Iris pigment epithelial cell (primary cell): ENCODE data around the gene HP.

ENCODE experiments used
- DNase-seq: peaks from one replicate; pipeline ENCODE4 v3.0.0-alpha.2; 2011; ENCODE audit warnings: low read depth

Gene HP

DNA sequence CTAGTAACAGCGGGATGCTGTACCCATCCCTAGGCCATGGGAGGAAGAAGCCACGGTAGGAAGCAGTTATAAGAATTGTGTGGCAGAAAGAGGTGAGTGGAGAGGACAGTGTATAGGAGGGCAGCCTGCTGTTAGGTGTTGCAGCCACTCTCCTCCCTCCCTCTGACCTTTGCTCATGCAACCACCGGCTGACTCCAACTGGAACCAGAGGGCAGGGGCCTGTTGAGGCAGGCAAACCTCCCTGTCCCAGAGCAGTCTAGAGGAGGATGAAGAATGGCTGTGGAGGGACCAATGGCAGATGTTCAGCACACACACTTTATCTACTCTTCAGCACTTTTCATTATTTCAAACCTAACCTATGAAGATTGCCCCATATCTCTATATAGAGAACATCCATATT is 36.9 kb downstream of the HP start:
- no peak for DNase-seq

DNA sequence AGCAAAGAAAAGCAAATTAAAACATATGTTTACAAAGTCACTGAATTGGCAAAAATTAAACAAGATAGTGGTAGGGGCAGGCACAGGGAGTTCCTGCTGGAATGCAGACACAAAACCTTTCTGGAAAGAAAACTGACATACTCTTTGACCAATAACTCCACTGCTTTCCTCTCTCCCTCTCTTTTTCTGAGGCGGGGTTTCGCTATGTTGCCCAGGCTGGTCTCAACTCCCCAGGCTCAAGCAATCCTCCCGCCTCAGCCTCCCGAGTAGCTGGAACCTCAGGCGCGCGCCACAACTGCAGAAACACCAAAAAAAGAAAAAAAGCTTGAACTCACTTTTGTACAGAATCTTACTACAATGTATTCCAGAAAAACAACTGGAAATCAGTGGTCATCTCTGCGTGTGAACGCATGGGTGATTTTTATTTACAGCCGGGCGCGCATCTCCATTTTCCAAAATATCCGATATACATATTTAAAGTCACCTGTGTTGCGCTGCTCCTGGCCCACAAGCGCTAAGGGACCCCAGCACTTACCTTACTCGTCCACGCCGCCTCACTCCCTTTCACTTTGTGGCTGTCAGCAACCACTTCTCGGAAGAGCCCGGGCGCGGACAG is 38.6 kb downstream of the HP start:
- DNase-seq, result peak; percentile 79

DNA sequence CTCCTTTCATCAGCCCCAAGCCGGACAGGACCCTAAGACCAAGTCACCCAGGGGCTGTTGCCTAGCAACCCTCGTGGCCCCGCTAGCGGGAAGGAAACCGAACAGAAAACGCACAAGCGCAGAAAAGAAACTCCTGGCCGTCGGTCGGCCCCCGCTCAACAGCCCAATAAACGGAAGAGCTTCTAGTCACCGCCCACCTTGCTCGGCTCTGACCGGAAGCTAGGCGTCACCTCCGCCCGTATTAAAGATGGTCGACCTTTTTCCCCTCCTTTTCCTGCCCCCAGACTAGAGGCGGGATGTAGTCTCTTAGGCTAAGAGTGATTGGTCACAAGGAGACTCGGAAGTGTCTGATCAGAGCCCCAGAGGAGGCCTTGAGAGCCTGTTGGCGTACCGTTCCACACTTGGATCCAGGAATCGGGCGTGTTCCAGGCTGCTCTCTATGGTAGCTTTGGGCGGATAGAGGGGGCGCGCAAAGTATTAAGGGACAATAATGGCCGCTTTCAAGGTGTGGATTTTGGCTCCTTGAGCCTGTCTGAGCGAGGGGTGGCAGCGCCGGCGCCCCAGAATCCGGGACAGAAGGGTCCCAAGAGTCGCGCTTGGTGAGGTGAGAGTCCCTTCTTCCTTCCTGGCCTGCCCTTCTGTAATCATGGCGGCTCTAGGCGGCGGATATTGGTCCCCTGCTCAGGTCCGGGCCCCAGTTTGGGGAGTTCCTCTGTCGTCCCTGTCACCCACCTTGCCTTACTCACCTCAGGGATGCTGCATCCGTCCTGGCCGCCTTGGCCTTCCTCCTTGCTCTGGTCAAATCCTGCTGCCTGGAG is 39.4 kb downstream of the HP start, which contains the start of the genes DHX38 and TXNL4B:
Gene DHX38 (plus strand): TSS at position 400 of the 818 bp plus-strand sequence. CDS start 2,311 bp downstream, outside the sequence.
Gene TXNL4B (minus strand): TSS at position 173 of the 818 bp plus-strand sequence. CDS start 2,871 bp downstream, outside the sequence.
- DNase-seq, result peak; percentile 100

DNA sequence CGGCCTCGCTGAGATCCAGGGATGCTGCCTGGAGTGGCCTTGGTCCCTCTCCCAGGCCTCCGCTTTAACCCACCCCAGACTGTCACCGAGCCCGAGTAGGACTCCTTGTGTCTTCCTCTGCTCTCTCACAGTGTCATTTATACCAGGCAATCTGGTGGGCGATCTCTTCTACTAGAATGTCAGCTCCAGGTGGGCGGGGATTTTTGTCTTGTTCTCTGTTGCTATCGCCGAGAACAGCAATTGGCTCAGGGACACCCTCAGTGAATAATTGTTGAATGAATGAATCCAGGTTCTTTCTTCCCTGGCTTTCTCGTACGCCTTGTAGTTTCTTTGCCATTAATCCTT is 39.9 kb downstream of the HP start:
- DNase-seq, result peak; percentile 12

DNA sequence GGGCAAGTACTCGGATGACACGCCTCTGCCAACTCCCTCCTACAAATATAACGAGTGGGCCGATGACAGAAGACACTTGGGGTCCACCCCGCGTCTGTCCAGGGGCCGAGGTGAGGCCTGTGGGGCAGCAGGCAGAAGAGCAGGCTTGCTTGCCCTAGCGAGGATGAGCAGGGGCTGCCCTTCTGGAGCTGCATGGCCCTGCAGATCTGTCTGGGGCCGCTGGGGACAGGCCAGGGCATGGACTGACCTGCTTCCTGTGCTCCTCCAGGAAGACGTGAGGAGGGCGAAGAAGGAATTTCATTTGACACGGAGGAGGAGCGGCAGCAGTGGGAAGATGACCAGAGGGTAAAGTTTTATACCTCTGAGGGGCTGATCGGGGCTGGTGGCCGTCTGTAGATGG is 44.6 kb downstream of the HP start:
- DNase-seq, result no peak

DNA sequence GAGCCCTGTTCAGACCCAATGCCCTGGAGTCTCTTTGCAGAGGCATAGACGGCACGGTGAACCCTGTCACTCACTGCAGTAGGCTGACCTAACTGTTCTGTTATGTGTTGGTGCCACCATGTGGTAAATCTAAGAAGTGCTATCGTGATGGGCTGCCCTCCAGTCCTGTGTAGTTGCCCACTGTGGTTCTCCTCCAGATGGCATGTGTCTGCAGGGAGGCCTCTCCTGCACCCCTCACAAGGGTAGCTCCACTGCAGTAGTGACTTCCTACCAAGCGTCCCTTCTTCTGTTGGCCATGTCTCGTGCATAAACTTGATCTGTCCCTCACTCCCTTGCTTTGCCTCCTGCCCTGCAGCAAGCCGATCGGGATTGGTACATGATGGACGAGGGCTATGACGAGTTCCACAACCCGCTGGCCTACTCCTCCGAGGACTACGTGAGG is 45.1 kb downstream of the HP start:
- peak; percentile 58 for DNase-seq

DNA sequence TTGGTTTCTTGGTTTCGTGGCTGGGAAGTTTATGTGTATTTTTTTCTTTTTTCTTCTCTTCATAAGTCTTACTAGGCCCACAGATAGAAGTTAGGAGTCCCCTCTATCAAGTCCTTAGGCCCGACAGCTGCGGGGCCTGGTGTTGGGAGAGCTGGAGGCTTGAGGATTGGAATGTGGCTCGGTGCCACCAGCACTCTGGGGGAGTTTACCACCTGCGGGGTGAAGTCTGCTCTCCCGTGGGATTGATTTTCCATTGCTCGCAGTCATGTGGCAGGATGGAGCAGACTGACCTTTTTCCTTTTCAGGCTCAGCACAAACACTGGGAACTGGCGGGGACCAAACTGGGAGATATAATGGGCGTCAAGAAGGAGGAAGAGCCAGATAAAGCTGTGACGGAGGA is 46.9 kb downstream of the HP start:
- no peak for DNase-seq

DNA sequence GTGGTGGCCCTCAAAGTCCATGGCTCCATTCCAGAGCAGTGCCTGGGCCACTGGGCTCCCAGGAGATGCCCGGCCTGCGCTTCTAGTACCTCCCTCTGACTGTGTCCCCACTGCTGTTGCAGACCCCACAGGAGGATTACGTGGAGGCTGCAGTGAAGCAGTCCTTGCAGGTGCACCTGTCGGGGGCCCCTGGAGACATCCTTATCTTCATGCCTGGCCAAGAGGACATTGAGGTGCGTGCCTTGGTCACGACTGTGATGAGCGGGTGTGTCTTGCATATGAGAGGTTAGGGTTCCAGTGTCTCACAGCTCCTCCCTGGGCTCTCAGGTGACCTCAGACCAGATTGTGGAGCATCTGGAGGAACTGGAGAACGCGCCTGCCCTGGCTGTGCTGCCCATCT is 50.6 kb downstream of the HP start:
- DNase-seq, result no peak

DNA sequence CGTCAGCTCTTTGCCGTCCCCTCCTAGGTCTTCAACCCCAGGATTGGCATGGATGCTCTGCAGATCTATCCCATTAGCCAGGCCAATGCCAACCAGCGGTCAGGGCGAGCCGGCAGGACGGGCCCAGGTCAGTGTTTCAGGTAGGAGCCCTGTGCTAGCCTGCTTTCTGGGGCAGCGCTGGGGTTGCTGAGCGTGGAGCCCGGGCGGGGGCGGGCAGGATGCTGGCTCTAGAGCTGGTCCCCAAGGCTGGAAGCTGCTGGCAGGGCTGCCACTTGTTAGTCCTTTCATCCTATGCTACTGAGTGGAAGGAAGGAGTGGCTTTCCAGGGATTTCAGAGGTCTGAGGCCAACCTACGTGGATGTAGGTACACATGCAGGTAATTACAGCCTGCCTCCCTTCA is 51.7 kb downstream of the HP start:
- DNase-seq, result no peak

DNA sequence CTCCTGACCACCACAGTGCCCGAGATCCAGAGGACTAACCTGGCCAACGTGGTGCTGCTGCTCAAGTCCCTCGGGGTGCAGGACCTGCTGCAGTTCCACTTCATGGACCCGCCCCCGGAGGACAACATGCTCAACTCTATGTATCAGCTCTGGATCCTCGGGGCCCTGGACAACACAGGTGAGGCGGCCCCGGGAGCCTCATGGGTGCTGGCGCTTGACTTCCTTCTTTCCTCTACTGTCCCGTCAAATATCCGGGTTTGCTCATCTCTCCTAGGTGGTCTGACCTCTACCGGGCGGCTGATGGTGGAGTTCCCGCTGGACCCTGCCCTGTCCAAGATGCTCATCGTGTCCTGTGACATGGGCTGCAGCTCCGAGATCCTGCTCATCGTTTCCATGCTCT is 53.1 kb downstream of the HP start:
- DNase-seq, result no peak

DNA sequence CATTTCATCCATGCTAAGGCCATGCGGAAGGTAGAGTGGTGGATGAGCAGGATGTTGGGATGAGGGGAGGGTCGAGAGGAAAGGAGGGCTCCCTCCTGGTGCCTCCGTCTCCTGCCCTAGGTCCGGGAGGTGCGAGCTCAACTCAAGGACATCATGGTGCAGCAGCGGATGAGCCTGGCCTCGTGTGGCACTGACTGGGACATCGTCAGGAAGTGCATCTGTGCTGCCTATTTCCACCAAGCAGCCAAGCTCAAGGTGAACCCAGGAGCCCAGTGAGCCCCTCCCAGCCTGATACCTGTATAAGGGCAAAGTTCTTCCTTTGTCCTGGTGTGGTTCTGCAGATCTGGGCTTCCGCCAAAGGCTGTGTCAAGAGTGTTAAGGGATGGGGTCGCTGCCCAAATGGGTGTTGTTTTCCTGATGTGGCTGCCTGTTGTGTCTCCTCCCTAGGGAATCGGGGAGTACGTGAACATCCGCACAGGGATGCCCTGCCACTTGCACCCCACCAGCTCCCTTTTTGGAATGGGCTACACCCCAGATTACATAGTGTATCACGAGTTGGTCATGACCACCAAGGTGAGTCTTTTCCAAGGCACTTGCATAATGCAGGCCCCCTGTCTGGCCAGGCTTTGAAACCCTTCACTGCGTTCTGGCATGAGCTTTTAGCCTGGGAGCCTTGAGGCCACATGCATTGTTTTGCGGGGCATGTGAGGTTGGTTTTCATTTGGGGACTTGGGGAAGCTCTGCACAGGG is 54.2 kb downstream of the HP start:
- DNase-seq, result no peak

DNA sequence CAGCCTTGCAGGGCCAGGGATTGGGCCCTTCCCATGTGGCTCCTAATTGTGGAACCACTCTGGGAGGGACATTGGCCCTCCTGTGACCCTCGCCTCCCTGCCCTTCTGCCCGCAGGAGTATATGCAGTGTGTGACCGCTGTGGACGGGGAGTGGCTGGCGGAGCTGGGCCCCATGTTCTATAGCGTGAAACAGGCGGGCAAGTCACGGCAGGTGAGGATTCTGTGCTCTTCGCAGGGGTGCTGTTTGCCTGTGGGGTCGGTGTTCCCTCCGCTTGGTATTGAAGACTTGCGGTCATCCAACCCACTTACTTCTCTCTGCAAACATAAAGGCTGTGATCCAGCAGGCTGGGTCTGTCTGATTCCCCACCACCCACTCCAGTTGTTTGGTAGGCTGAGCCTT is 55.0 kb downstream of the HP start:
- DNase-seq, result no peak

DNA sequence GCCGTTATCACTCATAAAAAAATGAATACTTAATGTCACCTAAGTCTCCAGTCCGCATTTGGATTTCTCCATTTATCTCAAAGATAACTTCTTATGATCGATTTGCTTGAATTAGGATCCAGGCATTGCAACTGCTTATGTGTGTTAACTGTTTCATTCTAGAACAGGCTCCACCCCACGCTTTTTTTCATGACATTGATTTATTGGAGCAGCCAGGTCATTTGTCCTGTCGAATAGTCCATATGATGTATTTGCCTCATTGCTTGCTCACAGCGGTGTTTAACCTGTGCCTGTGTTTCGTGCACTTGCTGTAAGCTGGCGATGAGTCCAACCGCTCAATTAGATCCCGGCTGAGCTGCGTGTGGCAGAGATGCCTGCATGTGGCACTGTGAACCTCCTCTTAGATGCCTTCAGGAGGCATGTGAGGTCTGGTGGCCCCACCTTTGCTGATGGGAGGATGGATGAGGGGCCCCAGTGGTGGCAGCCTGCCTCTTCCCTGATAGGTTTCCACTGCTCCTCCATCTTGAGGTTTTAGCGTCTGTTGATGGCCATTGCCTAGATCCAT is 55.7 kb downstream of the HP start:
- no peak for DNase-seq
